SK-N-SH treated with all-trans-retinoic acid at 6 μM for 48 hours (cell line): ENCODE results near the gene IRF1.

Source experiments
- ATAC-seq: fragments of 200-7000 bp; cut with Tn5 transposase; 3 replicates; pipeline ENCODE4 v1.9.1; 2020; ENCODE audit warnings: mild to moderate bottlenecking, moderate library complexity
- ARNTL ChIP-seq: fragments of 450-650 bp; formaldehyde crosslinking; IDR thresholded peaks from 2 replicates; pipeline ENCODE4 v1.5.0; 2020; ENCODE audit warnings: low read depth, mild to moderate bottlenecking, moderate library complexity, borderline replicate concordance
- BACH2 ChIP-seq: fragments of 250-450 bp; sonication (Bioruptor Pico); IDR thresholded peaks from 2 replicates; pipeline ENCODE4 v1.9.0; 2021; ENCODE audit warnings: mild to moderate bottlenecking, borderline replicate concordance
- CSDC2 ChIP-seq: fragments of 250-450 bp; sonication (Bioruptor Pico); IDR thresholded peaks from 2 replicates; pipeline ENCODE4 v1.5.0; 2020; ENCODE audit warnings: mild to moderate bottlenecking, moderate library complexity
- CSRNP3 ChIP-seq: fragments of 250-450 bp; sonication (Bioruptor Pico); IDR thresholded peaks from 2 replicates; pipeline ENCODE4 v1.5.1; 2021; ENCODE audit warnings: mild to moderate bottlenecking, moderate library complexity
- ESRRG ChIP-seq: fragments of 250-450 bp; sonication (Bioruptor Pico); IDR thresholded peaks from 2 replicates; pipeline ENCODE4 v1.6.1; 2021; ENCODE audit warnings: mild to moderate bottlenecking
- GLIS3 ChIP-seq: fragments of 250-450 bp; sonication (Bioruptor Pico); IDR thresholded peaks from 2 replicates; pipeline ENCODE4 v1.5.0; 2020; ENCODE audit warnings: mild to moderate bottlenecking, moderate library complexity
- ISL1 ChIP-seq: fragments of 250-450 bp; sonication (Bioruptor Pico); IDR thresholded peaks from 2 replicates; pipeline ENCODE4 v2.1.2; 2022; ENCODE audit warnings: mild to moderate bottlenecking, moderate library complexity
- OSR1 ChIP-seq: fragments of 250-450 bp; sonication (Bioruptor Pico); IDR thresholded peaks from 2 replicates; pipeline ENCODE4 v1.8.0; 2022; ENCODE audit warnings: moderate library complexity, mild to moderate bottlenecking, inconsistent platforms
- PATZ1 ChIP-seq: fragments of 250-450 bp; sonication (Bioruptor Pico); IDR thresholded peaks from 2 replicates; pipeline ENCODE4 v1.8.0; 2020; ENCODE audit warnings: mild to moderate bottlenecking, moderate library complexity, borderline replicate concordance
- PPARA ChIP-seq: fragments of 250-450 bp; sonication (Bioruptor Pico); IDR thresholded peaks from 2 replicates; pipeline ENCODE4 v1.5.0; 2020; ENCODE audit warnings: mild to moderate bottlenecking, borderline replicate concordance
- RARB ChIP-seq: fragments of 250-450 bp; sonication (Bioruptor Pico); IDR thresholded peaks from 2 replicates; pipeline ENCODE4 v1.8.0; 2021; ENCODE audit warnings: mild to moderate bottlenecking, moderate library complexity
- SNAI2 ChIP-seq: fragments of 250-450 bp; sonication (Bioruptor Pico); IDR thresholded peaks from 2 replicates; pipeline ENCODE4 v1.5.0; 2020; ENCODE audit warnings: mild to moderate bottlenecking, moderate library complexity
- ZC3H10 ChIP-seq: fragments of 250-450 bp; sonication (Bioruptor Pico); IDR thresholded peaks from 2 replicates; pipeline ENCODE4 v1.5.1; 2021; ENCODE audit warnings: mild to moderate bottlenecking, moderate library complexity
- ZFP3 ChIP-seq: fragments of 250-450 bp; sonication (Bioruptor Pico); IDR thresholded peaks from 2 replicates; pipeline ENCODE4 v1.5.0; 2020; ENCODE audit warnings: mild to moderate bottlenecking, moderate library complexity
- ZNF565 ChIP-seq: fragments of 450-650 bp; formaldehyde crosslinking; conservative IDR thresholded peaks from 2 replicates; pipeline ENCODE4 v1.5.0; 2020; ENCODE audit warnings: low read depth, mild to moderate bottlenecking, moderate library complexity
- ZNF70 ChIP-seq: fragments of 450-650 bp; formaldehyde crosslinking; IDR thresholded peaks from 2 replicates; pipeline ENCODE4 v1.5.0; 2020; ENCODE audit warnings: mild to moderate bottlenecking, moderate library complexity
- ZNF8 ChIP-seq: fragments of 450-650 bp; formaldehyde crosslinking; IDR thresholded peaks from 2 replicates; pipeline ENCODE4 v1.5.0; 2020; ENCODE audit warnings: mild to moderate bottlenecking, moderate library complexity
- TF ChIP-seq, protein P1 (sequence below): fragments of 250-450 bp; sonication (Bioruptor Pico); IDR thresholded peaks from 2 replicates; pipeline ENCODE4 v1.8.0; 2021; ENCODE audit warnings: low read depth, mild to moderate bottlenecking, moderate library complexity, borderline replicate concordance
- TF ChIP-seq, protein P2 (sequence below): fragments of 250-450 bp; sonication (Bioruptor Pico); IDR thresholded peaks from 2 replicates; pipeline ENCODE4 v1.5.1; 2020; ENCODE audit warnings: low read depth, mild to moderate bottlenecking, moderate library complexity
- TF ChIP-seq, protein P3 (sequence below): fragments of 250-450 bp; sonication (Bioruptor Pico); IDR thresholded peaks from 2 replicates; pipeline ENCODE4 v1.5.0; 2020; ENCODE audit warnings: mild to moderate bottlenecking, moderate library complexity

Gene IRF1

GRCh38 chr5:132489051-132489770 lies 1.4 kb downstream of the IRF1 start:
- TF ChIP-seq, protein P1, sequence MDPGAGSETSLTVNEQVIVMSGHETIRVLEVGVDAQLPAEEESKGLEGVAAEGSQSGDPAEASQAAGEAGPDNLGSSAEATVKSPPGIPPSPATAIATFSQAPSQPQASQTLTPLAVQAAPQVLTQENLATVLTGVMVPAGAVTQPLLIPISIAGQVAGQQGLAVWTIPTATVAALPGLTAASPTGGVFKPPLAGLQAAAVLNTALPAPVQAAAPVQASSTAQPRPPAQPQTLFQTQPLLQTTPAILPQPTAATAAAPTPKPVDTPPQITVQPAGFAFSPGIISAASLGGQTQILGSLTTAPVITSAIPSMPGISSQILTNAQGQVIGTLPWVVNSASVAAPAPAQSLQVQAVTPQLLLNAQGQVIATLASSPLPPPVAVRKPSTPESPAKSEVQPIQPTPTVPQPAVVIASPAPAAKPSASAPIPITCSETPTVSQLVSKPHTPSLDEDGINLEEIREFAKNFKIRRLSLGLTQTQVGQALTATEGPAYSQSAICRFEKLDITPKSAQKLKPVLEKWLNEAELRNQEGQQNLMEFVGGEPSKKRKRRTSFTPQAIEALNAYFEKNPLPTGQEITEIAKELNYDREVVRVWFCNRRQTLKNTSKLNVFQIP (CRISPR knock-in tag) = no peak
- TF ChIP-seq ZNF70 (CRISPR knock-in tag) (no peak), ISL1 (CRISPR knock-in tag) (no peak), SNAI2 (CRISPR knock-in tag) (no peak), ZNF8 (CRISPR knock-in tag) (no peak), ARNTL (no peak), CSRNP3 (no peak), ESRRG (CRISPR knock-in tag) (no peak), ZFP3 (CRISPR knock-in tag) (no peak), ZC3H10 (no peak)
- TF ChIP-seq, protein P2, sequence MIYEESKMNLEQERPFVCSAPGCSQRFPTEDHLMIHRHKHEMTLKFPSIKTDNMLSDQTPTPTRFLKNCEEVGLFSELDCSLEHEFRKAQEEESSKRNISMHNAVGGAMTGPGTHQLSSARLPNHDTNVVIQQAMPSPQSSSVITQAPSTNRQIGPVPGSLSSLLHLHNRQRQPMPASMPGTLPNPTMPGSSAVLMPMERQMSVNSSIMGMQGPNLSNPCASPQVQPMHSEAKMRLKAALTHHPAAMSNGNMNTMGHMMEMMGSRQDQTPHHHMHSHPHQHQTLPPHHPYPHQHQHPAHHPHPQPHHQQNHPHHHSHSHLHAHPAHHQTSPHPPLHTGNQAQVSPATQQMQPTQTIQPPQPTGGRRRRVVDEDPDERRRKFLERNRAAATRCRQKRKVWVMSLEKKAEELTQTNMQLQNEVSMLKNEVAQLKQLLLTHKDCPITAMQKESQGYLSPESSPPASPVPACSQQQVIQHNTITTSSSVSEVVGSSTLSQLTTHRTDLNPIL (CRISPR knock-in tag) = no peak
- TF ChIP-seq, all 23 proteins: peak for 0
- no peak for ATAC-seq

GRCh38 chr5:132488590-132488989 lies 2.0 kb downstream of the IRF1 start:
- no peak for ATAC-seq
- TF ChIP-seq CSDC2 (CRISPR knock-in tag) (no peak), OSR1 (CRISPR knock-in tag) (no peak), BACH2 (CRISPR knock-in tag) (no peak), PPARA (no peak), ZNF8 (CRISPR knock-in tag) (no peak), PATZ1 (CRISPR knock-in tag) (no peak), GLIS3 (CRISPR knock-in tag) (no peak), ISL1 (CRISPR knock-in tag) (no peak), ZNF565 (CRISPR knock-in tag) (no peak), ZNF70 (CRISPR knock-in tag) (no peak)
- TF ChIP-seq, protein P3, sequence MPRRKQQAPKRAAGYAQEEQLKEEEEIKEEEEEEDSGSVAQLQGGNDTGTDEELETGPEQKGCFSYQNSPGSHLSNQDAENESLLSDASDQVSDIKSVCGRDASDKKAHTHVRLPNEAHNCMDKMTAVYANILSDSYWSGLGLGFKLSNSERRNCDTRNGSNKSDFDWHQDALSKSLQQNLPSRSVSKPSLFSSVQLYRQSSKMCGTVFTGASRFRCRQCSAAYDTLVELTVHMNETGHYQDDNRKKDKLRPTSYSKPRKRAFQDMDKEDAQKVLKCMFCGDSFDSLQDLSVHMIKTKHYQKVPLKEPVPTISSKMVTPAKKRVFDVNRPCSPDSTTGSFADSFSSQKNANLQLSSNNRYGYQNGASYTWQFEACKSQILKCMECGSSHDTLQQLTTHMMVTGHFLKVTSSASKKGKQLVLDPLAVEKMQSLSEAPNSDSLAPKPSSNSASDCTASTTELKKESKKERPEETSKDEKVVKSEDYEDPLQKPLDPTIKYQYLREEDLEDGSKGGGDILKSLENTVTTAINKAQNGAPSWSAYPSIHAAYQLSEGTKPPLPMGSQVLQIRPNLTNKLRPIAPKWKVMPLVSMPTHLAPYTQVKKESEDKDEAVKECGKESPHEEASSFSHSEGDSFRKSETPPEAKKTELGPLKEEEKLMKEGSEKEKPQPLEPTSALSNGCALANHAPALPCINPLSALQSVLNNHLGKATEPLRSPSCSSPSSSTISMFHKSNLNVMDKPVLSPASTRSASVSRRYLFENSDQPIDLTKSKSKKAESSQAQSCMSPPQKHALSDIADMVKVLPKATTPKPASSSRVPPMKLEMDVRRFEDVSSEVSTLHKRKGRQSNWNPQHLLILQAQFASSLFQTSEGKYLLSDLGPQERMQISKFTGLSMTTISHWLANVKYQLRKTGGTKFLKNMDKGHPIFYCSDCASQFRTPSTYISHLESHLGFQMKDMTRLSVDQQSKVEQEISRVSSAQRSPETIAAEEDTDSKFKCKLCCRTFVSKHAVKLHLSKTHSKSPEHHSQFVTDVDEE (CRISPR knock-in tag) = no peak

DNA sequence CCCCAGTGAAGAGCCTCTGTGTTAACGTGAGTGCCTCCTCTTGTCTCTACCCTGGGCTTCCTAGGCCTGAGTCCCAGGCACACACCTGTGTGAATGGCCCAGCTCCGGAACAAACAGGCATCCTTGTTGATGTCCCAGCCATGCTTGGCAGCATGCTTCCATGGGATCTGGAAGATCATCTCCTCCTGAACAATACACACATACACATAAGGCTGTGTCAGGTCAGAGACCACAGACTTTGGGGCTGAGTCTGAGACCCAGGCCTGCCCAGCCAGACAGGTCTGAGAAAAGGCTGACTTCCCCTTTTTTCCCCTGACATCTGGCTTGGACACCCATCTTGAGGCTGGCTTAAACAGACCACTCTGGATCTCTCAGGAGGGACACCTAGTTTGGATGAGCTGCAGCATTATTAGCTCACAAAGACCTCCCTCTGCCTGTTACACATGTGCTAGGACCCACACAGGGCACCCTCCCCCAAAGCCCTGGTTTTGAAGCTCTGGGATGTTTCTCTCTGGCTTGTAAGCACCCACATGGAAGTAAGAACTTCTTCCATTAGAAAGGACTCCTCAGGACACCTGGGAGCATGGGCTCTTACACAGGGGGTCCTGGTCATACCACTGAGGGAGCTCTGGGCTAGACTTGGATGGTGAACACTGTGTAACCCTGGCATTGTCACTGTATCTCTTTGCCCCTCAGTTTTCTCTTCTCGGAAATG lies 2.6 kb downstream of the IRF1 start:
- no peak for ATAC-seq
- TF ChIP-seq RARB (CRISPR knock-in tag) = no peak
- TF ChIP-seq CSDC2 (CRISPR knock-in tag) = no peak
- no peak for TF ChIP-seq ESRRG (CRISPR knock-in tag)
- TF ChIP-seq, protein P3 (CRISPR knock-in tag) = no peak
- TF ChIP-seq SNAI2 (CRISPR knock-in tag) = no peak
- TF ChIP-seq ZFP3 (CRISPR knock-in tag) = no peak
- TF ChIP-seq PATZ1 (CRISPR knock-in tag) = no peak
- no peak for TF ChIP-seq BACH2 (CRISPR knock-in tag)
- TF ChIP-seq ZNF8 (CRISPR knock-in tag) = no peak
- no peak for TF ChIP-seq ZNF565 (CRISPR knock-in tag)
- TF ChIP-seq, protein P2 (CRISPR knock-in tag) = no peak
